ENCODE measurements around the gene C12orf75.

GRCh38 chr12:105330931-105331804 is 677 bp downstream of the C12orf75 start:
- TF ChIP-seq CTCF (tag by site-specific recombination; IDR thresholded peaks at IDR 0.05) (peak; percentile 43), ATF2 (tag by site-specific recombination; IDR thresholded peaks at IDR 0.05; ENCODE audit: low read depth) (no peak), ZNF510 (tag by site-specific recombination; IDR thresholded peaks at IDR 0.05; ENCODE audit: insufficient replicate concordance) (no peak), ZNF677 (tag by site-specific recombination; IDR thresholded peaks at IDR 0.05) (no peak), ZNF138 (tag by site-specific recombination; IDR thresholded peaks at IDR 0.05; ENCODE audit: borderline replicate concordance) (no peak), ZNF350 (tag by site-specific recombination; IDR thresholded peaks at IDR 0.05) (no peak), TSHZ1 (tag by site-specific recombination; IDR thresholded peaks at IDR 0.05; ENCODE audit: borderline replicate concordance) (no peak), PBX3 (CRISPR knock-in tag; IDR thresholded peaks at IDR 0.05) (no peak), SALL2 (tag by site-specific recombination; IDR thresholded peaks at IDR 0.05; ENCODE audit: borderline replicate concordance) (no peak), ZNF76 (tag by site-specific recombination; IDR thresholded peaks at IDR 0.05; ENCODE audit: borderline replicate concordance, low read depth) (no peak), ZNF830 (tag by site-specific recombination; IDR thresholded peaks at IDR 0.05; ENCODE audit: low read depth) (no peak), ZNF600 (tag by site-specific recombination; IDR thresholded peaks at IDR 0.05) (peak; percentile 26; the same call in 1 of the 2 replicates)
